Muscle layer of colon (tissue), 2 donors: ENCODE data around the gene AK9.

ENCODE experiments used
- H3K27ac ChIP-seq: one replicate; pipeline ENCODE4 v1.7.0; 2013; ENCODE audit warnings: low read depth, mild to moderate bottlenecking, low read length, moderate library complexity
- H3K27me3 ChIP-seq, 2 donors: one replicate each; pipeline ENCODE4 v1.7.0; 2013; ENCODE audit warnings: low read length in 2 of 2, mild to moderate bottlenecking in 2 of 2; ENCODE audit not compliant: insufficient read depth in 2 of 2, control insufficient read depth in 1 of 2
- H3K36me3 ChIP-seq: one replicate; pipeline ENCODE4 v1.7.0; 2013; ENCODE audit warnings: mild to moderate bottlenecking, low read length; ENCODE audit not compliant: insufficient read depth
- H3K4me1 ChIP-seq: one replicate; pipeline ENCODE4 v1.7.0; 2013; ENCODE audit warnings: mild to moderate bottlenecking, low read length; ENCODE audit not compliant: insufficient read depth
- H3K4me3 ChIP-seq, 2 donors: one replicate each; pipeline ENCODE4 v1.7.0; 2013; ENCODE audit warnings: low read length in 2 of 2, low read depth in 1 of 2, mild to moderate bottlenecking in 1 of 2, moderate library complexity in 1 of 2
- H3K9ac ChIP-seq: one replicate; pipeline ENCODE4 v1.7.0; 2013; ENCODE audit warnings: low read length
- H3K9me3 ChIP-seq: one replicate; pipeline ENCODE4 v1.7.0; 2013; ENCODE audit warnings: mild to moderate bottlenecking, low read length
- donor health status: abdominal sarcoma.
- donor health status: Adenocarcinoma of cecum.

Gene AK9

GRCh38 chr6:109447087-109447486 is 243.9 kb downstream of the AK9 start:
- Histone ChIP-seq H3K4me3 (no peak overlapping the region), H3K27ac (no peak overlapping the region), H3K27me3 (no peaks in the 10 kb centered on the region), H3K9me3 (no peaks in the 10 kb centered on the region), H3K4me1 (peaks cover 5% of the 10 kb centered on the region), H3K36me3 (peaks cover 23% of the 10 kb centered on the region), H3K9ac (no peak overlapping the region)

- H3K27ac ChIP-seq: no peak overlapping the region
- peaks cover 10% of the 10 kb centered on the region for H3K4me1 ChIP-seq
- H3K27me3 ChIP-seq: no peaks in the 10 kb centered on the region
- no peak overlapping the region for H3K9ac ChIP-seq
- H3K36me3 ChIP-seq: peaks cover 23% of the 10 kb centered on the region
- no peaks in the 10 kb centered on the region for H3K9me3 ChIP-seq
- no peak overlapping the region for H3K4me3 ChIP-seq
Measured at GRCh38 chr6:109446541-109446940, 244.5 kb downstream of the AK9 start.

DNA sequence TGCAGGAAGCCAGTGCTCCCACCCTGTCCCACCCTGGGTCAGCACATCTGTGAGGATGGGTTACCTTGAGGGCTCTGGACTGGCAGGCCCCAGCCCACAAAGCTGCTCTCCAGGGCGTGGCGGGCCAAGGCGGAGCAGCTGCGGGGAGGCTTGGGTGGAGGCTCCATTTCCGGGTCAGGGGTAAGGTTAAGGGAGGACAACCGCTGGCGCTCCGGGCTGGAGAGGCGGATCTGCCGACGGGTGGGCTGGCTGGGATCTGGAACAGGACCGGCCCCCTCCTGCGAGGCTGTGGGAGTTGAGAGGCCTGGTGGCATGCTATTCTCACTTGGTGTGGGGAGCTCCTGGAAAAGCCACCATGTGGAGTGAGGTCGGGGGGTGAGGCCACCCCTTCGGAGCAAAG is 244.9 kb downstream of the AK9 start:
- H3K27ac ChIP-seq: no peak overlapping the region
- no peak overlapping the region for H3K9ac ChIP-seq
- peaks cover 23% of the 10 kb centered on the region for H3K36me3 ChIP-seq
- no peaks in the 10 kb centered on the region for H3K27me3 ChIP-seq
- no peak overlapping the region for H3K4me3 ChIP-seq
- no peaks in the 10 kb centered on the region for H3K9me3 ChIP-seq
- peaks cover 14% of the 10 kb centered on the region for H3K4me1 ChIP-seq

DNA sequence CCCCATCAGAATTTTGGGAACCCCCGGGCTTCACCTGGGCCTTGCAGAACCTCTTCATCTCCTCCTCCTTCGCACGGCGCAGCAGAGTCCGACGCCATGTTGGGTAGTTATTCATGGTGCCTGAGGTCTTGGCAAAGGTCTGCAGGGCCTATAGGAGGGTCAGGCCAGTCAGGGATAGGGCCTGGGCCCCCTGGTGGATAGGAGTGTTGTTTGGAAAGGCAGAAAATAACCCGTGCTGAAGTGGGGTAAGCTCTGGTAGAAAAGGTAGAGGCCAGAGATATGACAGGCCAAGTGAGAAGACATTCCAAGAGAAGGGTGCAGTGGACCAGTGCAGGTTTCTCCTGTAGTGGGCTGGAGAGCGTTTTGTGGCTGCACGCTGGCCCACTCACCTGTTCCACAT is 245.6 kb downstream of the AK9 start:
- Histone ChIP-seq H3K36me3 (peaks cover 23% of the 10 kb centered on the region), H3K27me3 (no peaks in the 10 kb centered on the region), H3K9ac (no peak overlapping the region), H3K9me3 (no peaks in the 10 kb centered on the region), H3K4me1 (peaks cover 14% of the 10 kb centered on the region), H3K4me3 (no peak overlapping the region), H3K27ac (no peak overlapping the region)

DNA sequence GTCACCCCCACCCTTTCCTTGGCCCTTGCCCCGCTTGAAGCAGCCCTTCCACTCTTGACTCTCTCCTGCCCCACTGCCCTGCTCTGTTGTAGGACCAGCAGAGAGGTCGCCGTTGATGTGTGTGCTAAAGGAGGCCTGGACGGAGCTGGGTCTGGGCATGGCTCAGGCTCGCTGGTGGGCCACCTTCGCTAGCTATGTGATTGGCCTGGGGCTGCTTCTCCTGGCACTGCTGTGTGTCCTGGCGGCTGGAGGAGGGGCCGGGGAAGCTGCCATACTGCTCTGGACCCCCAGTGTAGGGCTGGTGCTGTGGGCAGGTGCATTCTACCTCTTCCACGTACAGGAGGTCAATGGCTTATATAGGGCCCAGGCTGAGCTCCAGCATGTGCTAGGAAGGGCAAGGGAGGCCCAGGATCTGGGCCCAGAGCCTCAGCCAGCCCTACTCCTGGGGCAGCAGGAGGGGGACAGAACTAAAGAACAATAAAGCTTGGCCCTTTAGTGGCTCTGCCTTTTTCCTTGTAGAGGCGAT is 247.5 kb downstream of the AK9 start:
- H3K9ac ChIP-seq: no peak overlapping the region
- no peak overlapping the region for H3K27ac ChIP-seq
- H3K27me3 ChIP-seq: no peaks in the 10 kb centered on the region
- H3K4me1 ChIP-seq: peaks cover 14% of the 10 kb centered on the region
- H3K9me3 ChIP-seq: no peaks in the 10 kb centered on the region
- H3K4me3 ChIP-seq: no peak overlapping the region
- H3K36me3 ChIP-seq: peaks cover 23% of the 10 kb centered on the region
